HTERT RPE-1 (cell line): ENCODE measurements around the gene BEAN1.

ENCODE experiments used
- in situ Hi-C: fragments of 300-500 bp; cut with MboI; formaldehyde crosslinking; loops from 4 replicates; pipeline ENCODE4 v1.14.3; 2020; ENCODE audit warnings: low sequenced_read_pairs

The BEAN1 gene, protein sequence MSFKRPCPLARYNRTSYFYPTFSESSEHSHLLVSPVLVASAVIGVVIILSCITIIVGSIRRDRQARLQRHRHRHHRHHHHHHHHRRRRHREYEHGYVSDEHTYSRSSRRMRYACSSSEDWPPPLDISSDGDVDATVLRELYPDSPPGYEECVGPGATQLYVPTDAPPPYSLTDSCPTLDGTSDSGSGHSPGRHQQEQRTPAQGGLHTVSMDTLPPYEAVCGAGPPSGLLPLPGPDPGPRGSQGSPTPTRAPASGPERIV

DNA sequence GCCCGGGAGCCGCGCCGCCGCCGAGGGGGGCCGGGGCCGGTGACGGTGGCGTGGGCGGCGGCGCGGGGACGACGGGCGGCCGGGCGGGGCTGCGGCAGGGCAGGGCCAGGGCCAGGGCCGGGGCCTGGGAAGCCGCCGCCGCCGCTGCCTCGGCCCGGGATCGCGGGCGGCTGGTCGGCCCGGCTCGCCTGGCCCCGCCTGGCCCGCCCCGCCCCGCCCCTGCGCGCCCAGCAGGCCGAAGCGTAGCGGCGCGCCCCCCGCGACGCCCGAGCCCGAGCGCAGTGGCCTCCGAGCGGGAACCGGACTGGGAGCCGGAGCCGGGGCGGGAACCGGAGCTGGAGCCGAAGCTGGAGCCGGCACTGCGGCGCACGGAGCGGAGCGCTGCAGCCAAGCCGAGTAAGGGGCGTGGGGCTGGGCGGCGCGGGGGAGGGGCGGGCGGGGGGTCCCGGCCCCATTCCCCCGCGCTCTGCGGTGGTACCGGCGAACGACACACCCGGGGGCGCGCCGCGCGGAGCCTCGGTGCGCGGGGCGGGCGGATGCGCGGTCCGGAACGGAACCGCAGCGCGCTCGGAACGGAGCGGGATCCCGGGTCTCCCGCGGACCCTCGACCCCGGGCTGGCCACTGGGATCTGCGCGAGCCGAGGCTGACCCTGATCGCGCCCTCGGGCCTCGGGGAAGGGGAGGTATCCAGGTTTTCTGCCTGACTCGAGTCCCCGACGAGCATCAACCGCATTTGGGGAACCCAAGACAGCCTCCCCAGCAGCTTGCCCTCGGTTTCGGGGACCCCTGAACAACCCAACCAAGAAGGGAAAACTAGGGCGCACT is at the start of gene BEAN1:
Gene BEAN1, plus strand, starts transcription at position 260 of the 825 bp plus-strand sequence. CDS start 10,382 bp downstream, outside the sequence.
- in situ Hi-C loops: no loop called here

- in situ Hi-C loops: no loop called here
Observed at GRCh38 chr16:66377324-66377723, 49.8 kb upstream of the BEAN1 start.

GRCh38 chr16:66378741-66379570 is 48.1 kb upstream of the BEAN1 start:
- in situ Hi-C loops: no loop called here

DNA sequence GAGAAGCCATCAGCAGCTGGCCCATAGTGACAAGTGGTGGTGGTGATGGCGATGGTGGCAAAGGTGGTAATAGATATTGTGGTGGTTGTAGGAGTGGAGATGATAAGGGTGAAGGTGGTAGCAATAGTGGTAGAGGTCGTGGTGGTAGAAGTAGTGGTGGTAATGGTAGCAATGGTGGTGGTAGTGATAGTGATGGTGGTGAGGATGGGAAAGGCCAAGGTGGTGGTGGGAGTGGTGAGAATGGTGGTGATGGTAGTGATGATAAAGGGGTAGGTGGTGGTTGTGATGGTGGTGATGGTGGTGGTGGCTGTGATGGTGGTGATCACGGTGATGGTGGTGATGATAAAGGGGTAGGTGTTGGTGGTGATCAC is 47.5 kb upstream of the BEAN1 start:
- in situ Hi-C loops: no loop called here

GRCh38 chr16:66380421-66380820 is 46.7 kb upstream of the BEAN1 start:
- in situ Hi-C loops: no loop called here

DNA sequence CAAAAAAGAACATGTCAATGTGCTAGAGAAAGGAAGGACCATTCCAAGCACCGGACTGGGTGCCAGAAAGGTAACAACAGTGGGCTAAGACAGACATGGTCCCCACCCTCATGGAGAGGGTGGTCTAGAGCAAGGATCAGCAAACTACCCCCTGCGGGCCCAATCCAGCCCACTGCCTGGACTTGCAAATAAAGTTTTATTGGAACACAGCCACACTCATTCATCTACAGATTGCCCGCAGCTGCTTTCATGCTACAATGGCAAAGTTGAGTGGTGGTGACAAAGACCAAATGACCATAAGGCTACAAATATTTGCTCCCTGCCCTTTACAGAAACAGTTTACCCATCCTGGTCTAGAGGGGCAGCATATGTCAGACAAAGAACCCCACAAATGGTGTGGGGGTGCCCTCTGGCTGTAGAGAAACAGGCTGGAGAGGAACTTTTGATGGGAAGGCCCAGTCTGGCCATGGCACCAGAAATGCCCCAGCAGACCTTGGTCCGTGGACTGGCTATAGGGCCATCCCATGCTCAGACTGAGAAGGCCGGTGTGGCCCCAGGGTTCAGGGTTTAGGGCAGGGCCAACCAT is 45.4 kb upstream of the BEAN1 start:
- in situ Hi-C loops: no loop called here

- in situ Hi-C loops: no loop called here
Observed at GRCh38 chr16:66382171-66382965, 44.7 kb upstream of the BEAN1 start.

DNA sequence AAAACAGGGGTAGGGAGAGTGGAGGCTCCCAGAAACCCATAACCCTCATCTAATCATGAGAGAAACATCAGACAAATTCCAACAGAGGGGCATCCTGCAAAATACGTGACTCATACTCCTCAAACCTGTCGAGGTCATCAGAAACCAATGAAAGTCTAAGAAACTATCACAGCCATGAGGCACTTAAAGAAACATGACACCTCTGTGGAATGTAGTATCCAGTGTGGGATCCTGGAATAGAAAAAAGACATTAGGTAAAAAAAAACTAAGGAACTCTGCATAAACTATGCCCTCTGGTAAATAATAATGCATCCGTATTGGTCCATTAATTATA is 44.2 kb upstream of the BEAN1 start:
- in situ Hi-C loops: no loop called here

DNA sequence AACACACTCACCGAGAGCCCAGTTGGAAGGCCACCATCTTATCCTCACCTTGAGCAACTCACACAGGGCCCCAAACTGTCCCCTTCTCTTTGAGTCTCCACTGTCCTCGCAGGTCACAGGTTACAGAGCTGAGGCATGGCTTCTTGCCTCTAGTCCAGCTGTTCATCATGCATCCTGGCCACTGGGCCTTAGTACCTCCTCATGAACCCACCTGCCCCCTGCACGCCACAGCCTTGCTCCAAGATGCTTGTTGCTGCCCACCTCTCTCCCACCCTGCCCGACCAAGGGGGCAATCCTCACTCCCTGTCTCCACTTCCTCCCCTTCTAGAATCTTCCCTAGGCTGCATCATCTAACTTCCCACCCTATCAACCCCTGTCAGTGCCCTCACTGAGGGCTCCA is 43.5 kb upstream of the BEAN1 start:
- in situ Hi-C loops: no loop called here

DNA sequence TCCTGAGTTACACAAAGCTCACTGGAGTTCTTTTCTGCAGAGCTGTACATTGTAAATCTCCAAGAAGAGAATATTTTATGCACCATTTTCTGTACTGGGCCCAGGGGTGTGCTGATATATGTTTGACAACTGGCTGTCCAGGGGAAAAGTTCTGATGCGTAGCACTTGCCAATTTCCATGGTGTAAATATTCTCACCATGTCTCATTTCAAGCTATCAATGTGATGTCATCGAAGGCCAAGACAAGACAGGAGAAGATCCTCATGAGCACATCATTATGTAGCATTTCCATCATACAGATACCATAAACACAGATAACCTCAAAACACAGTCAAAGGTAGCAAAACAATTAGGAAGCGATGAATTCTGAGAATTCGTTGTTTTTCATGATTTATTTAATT is 41.7 kb upstream of the BEAN1 start:
- in situ Hi-C loops: no loop called here

GRCh38 chr16:66386629-66387622 is 40.2 kb upstream of the BEAN1 start:
- in situ Hi-C loops: no loop called here

DNA sequence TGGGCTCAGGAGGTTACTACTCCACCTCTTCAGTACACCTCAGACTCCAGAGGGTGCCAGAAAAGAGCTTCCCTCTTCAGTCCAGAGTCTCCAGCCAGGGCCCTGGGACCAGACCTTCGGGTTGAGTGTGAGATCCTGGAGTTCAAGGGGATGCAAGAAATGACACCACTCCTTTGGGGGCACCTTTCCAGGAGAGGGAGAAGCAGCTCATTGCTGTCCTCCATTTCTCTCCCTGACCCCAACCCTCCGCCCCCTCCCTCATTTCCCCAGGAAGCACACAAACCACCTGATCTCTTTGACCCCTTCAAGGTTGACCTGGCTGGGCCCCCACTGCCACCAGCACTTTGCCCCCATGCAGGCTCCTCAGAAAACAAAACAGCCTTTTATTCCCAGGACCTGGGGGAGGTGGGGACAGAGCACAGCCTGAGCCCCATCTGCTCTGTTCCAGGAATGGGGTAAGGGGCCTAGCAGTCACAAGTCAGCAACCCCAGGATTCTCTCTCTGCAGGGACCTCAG is 39.2 kb upstream of the BEAN1 start:
- in situ Hi-C loops: no loop called here

DNA sequence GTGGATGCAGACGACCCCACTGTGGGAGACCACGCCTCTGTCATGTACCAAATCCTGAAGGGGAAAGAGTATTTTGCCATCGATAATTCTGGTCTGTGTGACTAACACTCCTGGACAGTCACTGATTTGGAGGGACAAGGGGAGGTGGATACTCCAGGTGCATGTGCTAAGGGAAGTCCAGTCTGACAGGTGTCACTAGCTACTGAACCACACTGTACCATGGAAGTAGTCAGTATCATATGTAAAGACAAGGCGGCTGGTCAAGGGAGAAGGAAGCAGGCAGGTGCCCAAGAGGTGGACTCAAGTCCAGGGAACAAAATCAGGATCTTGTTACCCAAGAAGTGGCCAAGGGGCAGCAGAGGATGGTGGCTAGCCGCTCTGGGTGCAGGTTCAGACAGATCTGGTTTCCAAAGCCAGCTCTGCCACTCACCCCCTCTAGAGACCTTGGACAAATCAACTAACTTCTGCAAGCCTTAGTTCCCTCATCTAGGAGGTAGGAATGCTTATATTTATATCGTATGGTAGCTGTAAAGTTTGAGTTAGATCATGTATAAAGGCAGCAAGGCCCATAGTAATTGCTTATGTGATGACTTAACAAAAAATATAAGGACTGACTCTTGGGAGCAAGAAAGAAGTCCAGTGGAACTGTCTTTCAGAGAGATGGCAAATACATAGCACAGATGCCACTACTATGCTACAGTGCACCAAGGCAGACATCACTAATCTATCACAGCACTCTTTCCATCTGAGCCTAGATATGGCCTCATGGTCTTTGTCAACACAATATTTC is 38.5 kb upstream of the BEAN1 start:
- in situ Hi-C loops: no loop called here

DNA sequence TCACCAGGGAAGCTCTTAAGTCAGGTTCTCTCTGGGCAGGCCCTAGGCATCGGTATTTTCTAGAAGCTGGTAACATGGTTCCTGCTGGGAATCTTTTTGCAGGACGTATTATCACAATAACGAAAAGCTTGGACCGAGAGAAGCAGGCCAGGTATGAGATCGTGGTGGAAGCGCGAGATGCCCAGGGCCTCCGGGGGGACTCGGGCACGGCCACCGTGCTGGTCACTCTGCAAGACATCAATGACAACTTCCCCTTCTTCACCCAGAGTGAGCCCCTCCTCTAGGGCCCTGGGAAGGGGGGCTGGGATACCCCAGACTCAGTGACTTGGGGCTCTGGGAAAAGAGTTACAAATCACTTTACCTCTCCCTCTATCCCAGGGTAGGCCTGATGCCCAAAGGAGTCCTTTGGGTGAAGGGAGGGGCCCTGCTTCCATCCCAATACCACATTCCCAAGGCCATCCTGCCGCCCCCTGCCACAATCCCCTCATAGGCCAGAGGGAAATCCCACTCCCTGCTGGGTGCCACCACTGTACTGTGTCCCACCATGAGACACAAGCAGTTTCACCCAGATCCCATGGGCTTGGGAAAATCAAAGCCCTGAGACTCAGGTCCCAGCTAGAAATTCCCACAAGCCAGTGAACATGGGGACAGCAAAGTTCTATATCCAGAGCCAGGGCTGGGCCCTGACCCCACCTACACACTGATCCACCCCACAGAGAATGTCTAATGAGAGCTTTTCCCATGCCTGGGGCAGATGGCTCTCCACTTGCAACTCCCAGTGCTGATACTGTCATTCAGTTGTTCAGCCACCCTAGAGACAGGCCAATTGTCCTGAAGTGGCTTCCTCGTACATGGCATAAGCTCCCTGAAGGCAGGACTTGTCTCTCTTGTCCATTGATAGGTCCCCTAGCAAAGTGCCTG is 37.6 kb upstream of the BEAN1 start:
- in situ Hi-C loops: no loop called here

GRCh38 chr16:66390346-66391108 is 36.6 kb upstream of the BEAN1 start:
- in situ Hi-C loops: no loop called here
